ENCODE results near the gene PANX1.

DNA sequence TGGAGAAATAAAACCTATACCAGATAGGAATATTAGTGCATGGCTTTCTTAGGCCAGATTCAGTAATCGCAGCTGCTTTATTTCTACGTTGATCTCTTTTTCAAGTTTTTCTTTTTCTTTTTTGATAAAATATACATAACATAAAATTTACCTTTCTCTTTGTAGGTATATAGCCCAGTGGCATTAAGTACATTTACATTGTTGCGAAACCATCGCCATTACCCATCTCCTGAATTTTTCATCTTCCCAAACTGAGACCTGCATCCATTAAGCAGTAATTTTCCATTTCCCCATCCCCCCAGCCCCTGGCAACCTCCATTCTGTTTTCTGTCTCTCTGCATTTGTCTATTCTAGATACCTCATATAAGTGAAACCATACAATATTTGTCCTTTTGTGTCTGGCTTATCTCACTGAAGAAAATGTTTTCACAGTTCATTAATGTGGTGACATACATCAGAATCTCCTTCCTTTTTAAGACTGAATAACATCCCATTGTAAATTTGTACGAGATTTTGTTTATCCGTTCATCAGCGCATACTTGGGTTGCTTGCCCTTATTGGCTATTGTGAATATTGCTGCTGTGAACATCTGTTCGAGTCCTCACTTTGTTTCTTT lies 41.4 kb downstream of the PANX1 start:
- TF ChIP-seq, protein P1, sequence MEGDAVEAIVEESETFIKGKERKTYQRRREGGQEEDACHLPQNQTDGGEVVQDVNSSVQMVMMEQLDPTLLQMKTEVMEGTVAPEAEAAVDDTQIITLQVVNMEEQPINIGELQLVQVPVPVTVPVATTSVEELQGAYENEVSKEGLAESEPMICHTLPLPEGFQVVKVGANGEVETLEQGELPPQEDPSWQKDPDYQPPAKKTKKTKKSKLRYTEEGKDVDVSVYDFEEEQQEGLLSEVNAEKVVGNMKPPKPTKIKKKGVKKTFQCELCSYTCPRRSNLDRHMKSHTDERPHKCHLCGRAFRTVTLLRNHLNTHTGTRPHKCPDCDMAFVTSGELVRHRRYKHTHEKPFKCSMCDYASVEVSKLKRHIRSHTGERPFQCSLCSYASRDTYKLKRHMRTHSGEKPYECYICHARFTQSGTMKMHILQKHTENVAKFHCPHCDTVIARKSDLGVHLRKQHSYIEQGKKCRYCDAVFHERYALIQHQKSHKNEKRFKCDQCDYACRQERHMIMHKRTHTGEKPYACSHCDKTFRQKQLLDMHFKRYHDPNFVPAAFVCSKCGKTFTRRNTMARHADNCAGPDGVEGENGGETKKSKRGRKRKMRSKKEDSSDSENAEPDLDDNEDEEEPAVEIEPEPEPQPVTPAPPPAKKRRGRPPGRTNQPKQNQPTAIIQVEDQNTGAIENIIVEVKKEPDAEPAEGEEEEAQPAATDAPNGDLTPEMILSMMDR (conservative IDR thresholded peaks at IDR 0.05 in 1 of 2, IDR thresholded peaks at IDR 0.05 in 1 of 2; ENCODE audit: low read depth in 1 of 2, low read length in 2 of 2) = no peak
- no peak for TF ChIP-seq EZH2 (IDR thresholded peaks at IDR 0.05; ENCODE audit: low read length, missing control alignments)
